ENCODE results near the gene BRSK1. TPM values are rescaled to one million over a fixed set of nuclear protein-coding genes. Genes with fewer than 3 reads are reported as not detected.

BRSK1 gene
- total RNA-seq, 1 donor = 4.0 TPM

- Histone ChIP-seq H3K4me1 (ENCODE audit: insufficient read depth, low read length) (peaks cover 29% of the 10 kb centered on the region), H3K79me2 (ENCODE audit: insufficient read depth, low read length) (peaks cover 92% of the 10 kb centered on the region), H3K27ac (ENCODE audit: low read depth, low read length) (no peak overlapping the region), H4K20me1 (ENCODE audit: insufficient read depth, low read length) (peaks cover 83% of the 10 kb centered on the region), H3K4me3 (ENCODE audit: insufficient read depth, low read length) (no peak overlapping the region), H2AFZ (ENCODE audit: low read length) (no peak overlapping the region), H3K27me3 (ENCODE audit: insufficient read depth, low read length) (no peaks in the 10 kb centered on the region), H3K36me3 (ENCODE audit: insufficient read depth, low read length) (peaks cover 4% of the 10 kb centered on the region), H3K9me3 (ENCODE audit: low read depth, low read length) (no peaks in the 10 kb centered on the region), H3K4me2 (ENCODE audit: insufficient read depth, low read length) (no peak overlapping the region)
- no peak for DNase-seq (ENCODE audit: insufficient read length, low spot score, missing footprints)
- no peak for TF ChIP-seq CTCF (IDR thresholded peaks at IDR 0.05; ENCODE audit: extremely low read depth, low read depth, low read length)
Measured at GRCh38 chr19:55254625-55254977, 29.2 kb upstream of the BRSK1 start.

- peak overlapping the region; percentile 94 for H3K4me3 ChIP-seq (ENCODE audit: insufficient read depth, low read length)
- peak; percentile 94 for DNase-seq (ENCODE audit: insufficient read length, low spot score, missing footprints)
Measured at GRCh38 chr19:55255618-55256423, 28.0 kb upstream of the BRSK1 start.

GRCh38 chr19:55256562-55257460, 27.0 kb upstream of the BRSK1 start:
- DNase-seq (ENCODE audit: insufficient read length, low spot score, missing footprints) = no peak
- TF ChIP-seq CTCF (IDR thresholded peaks at IDR 0.05; ENCODE audit: extremely low read depth, low read depth, low read length) = no peak
- H3K27ac ChIP-seq (ENCODE audit: low read depth, low read length) = no peak overlapping the region
- H3K79me2 ChIP-seq (ENCODE audit: insufficient read depth, low read length) = peaks cover 70% of the 10 kb centered on the region
- no peak overlapping the region for H2AFZ ChIP-seq (ENCODE audit: low read length)
- no peaks in the 10 kb centered on the region for H3K27me3 ChIP-seq (ENCODE audit: insufficient read depth, low read length)
- H3K4me2 ChIP-seq (ENCODE audit: insufficient read depth, low read length) = peak overlapping the region; percentile 86
- H3K36me3 ChIP-seq (ENCODE audit: insufficient read depth, low read length) = peaks cover 4% of the 10 kb centered on the region
- no peaks in the 10 kb centered on the region for H3K9me3 ChIP-seq (ENCODE audit: low read depth, low read length)
- peak overlapping the region; percentile 94 for H3K4me3 ChIP-seq (ENCODE audit: insufficient read depth, low read length)
- peaks cover 29% of the 10 kb centered on the region for H3K4me1 ChIP-seq (ENCODE audit: insufficient read depth, low read length)
- H4K20me1 ChIP-seq (ENCODE audit: insufficient read depth, low read length) = peaks cover 61% of the 10 kb centered on the region

More at GRCh38 chr19:55255618-55256423, 28.0 kb upstream of the BRSK1 start:
- no peak for TF ChIP-seq CTCF (IDR thresholded peaks at IDR 0.05; ENCODE audit: extremely low read depth, low read depth, low read length)
- no peaks in the 10 kb centered on the region for H3K9me3 ChIP-seq (ENCODE audit: low read depth, low read length)
- H4K20me1 ChIP-seq (ENCODE audit: insufficient read depth, low read length) = peaks cover 71% of the 10 kb centered on the region
- no peak overlapping the region for H2AFZ ChIP-seq (ENCODE audit: low read length)
- no peaks in the 10 kb centered on the region for H3K27me3 ChIP-seq (ENCODE audit: insufficient read depth, low read length)
- peaks cover 4% of the 10 kb centered on the region for H3K36me3 ChIP-seq (ENCODE audit: insufficient read depth, low read length)
- no peak overlapping the region for H3K27ac ChIP-seq (ENCODE audit: low read depth, low read length)
- peaks cover 80% of the 10 kb centered on the region for H3K79me2 ChIP-seq (ENCODE audit: insufficient read depth, low read length)
- peaks cover 33% of the 10 kb centered on the region for H3K4me1 ChIP-seq (ENCODE audit: insufficient read depth, low read length)
- peak overlapping the region; percentile 86 for H3K4me2 ChIP-seq (ENCODE audit: insufficient read depth, low read length)
